ENCODE measurements around the gene DDX21.

GRCh38 chr10:68981074-68981473 lies 25.1 kb downstream of the DDX21 start:
- TF ChIP-seq POLR2AphosphoS5 (IDR thresholded peaks at IDR 0.05; ENCODE audit: low read depth, low read length) (no peak), REST (IDR thresholded peaks at IDR 0.05; ENCODE audit: insufficient read depth in 1 of 2, low read depth in 2 of 2, low read length in 2 of 2) (no peak), TAF1 (IDR thresholded peaks at IDR 0.05; ENCODE audit: borderline replicate concordance, insufficient read depth, low read length) (no peak), SIN3A (IDR thresholded peaks at IDR 0.05; ENCODE audit: borderline replicate concordance, insufficient read depth, low read length) (no peak)
